Naive B cell (primary cell): ENCODE results near the gene PEX14. TPM values are rescaled to one million over a fixed set of nuclear protein-coding genes. Genes with fewer than 3 reads are reported as not detected.

Experiments used
- ATAC-seq, 2 donors: fragments of 150-1000 bp; cut with Tn5 transposase; 2 replicates each; pipeline ENCODE4 v1.10.0; 2021; ENCODE audit warnings: low read depth in 2 of 2, mild to moderate bottlenecking in 2 of 2, moderate library complexity in 2 of 2
- DNase-seq: peaks from one replicate; pipeline ENCODE4 v3.0.0; 2022
- H3K27ac Mint-ChIP-seq, 6 donors: one replicate each; pipeline ENCODE4 v1.8.0; 2020 to 2022; ENCODE audit warnings: mild to moderate bottlenecking in 6 of 6, mixed read lengths in 6 of 6, moderate library complexity in 5 of 6, inconsistent platforms in 2 of 6
- H3K27me3 Mint-ChIP-seq, 3 donors: one replicate each; pipeline ENCODE4 v1.8.0; 2021 to 2022; ENCODE audit warnings: mixed read lengths in 3 of 3, mild to moderate bottlenecking in 1 of 3
- H3K36me3 Mint-ChIP-seq, 2 donors: one replicate each; pipeline ENCODE4 v1.8.0; 2020 to 2022; ENCODE audit warnings: mixed read lengths in 2 of 2, inconsistent platforms in 1 of 2, mild to moderate bottlenecking in 1 of 2
- H3K4me1 Mint-ChIP-seq, 3 donors: one replicate each; pipeline ENCODE4 v1.8.0; 2020 to 2022; ENCODE audit warnings: mixed read lengths in 3 of 3, inconsistent platforms in 1 of 3, mild to moderate bottlenecking in 1 of 3, moderate library complexity in 1 of 3
- H3K4me3 Mint-ChIP-seq, 8 donors: one replicate each; pipeline ENCODE4 v1.8.0; 2020 to 2022; ENCODE audit warnings: mild to moderate bottlenecking in 8 of 8, mixed read lengths in 8 of 8, moderate library complexity in 8 of 8, inconsistent platforms in 2 of 8
- H3K9me3 Mint-ChIP-seq, 7 donors: one replicate each; pipeline ENCODE4 v1.8.0; 2020 to 2022; ENCODE audit warnings: mixed read lengths in 7 of 7, mild to moderate bottlenecking in 5 of 7, inconsistent platforms in 2 of 7, moderate library complexity in 1 of 7
- polyA plus RNA-seq, 6 donors: library from polyadenylated mRNA; unstranded; fragments of 300-500 nt; fragmentation: Illumina TruSeq; gene quantifications; one replicate each; pipeline ENCODE4 v1.2.3, GENCODE V29; 2021; ENCODE audit warnings: low read depth in 6 of 6

PEX14 gene
- polyA plus RNA-seq, 6 donors from 2014 or later: 2.6 to 4.2 (median 3.6) TPM

GRCh38 chr1:10674700-10675609 is 200.2 kb downstream of the PEX14 start:
- no peak for DNase-seq
- no peaks in the 10 kb centered on the region for H3K36me3 Mint-ChIP-seq
- H3K9me3 Mint-ChIP-seq: no peaks in the 10 kb centered on the region
- H3K27me3 Mint-ChIP-seq: no peaks in the 10 kb centered on the region
- no peak for ATAC-seq
- peak overlapping the region in 1 of 8 donors; percentile 40 for H3K4me3 Mint-ChIP-seq
- H3K4me1 Mint-ChIP-seq: peaks cover 34 to 60% (median 34%) of the 10 kb centered on the region in 3 donors
- H3K27ac Mint-ChIP-seq: peak overlapping the region in 2 of 6 donors; percentile 68 to 69

- Mint-ChIP-seq H3K4me3 (no peak overlapping the region), H3K36me3 (no peaks in the 10 kb centered on the region), H3K4me1 (peaks cover 26 to 53% (median 30%) of the 10 kb centered on the region in 3 donors), H3K27ac (peak overlapping the region in 1 of 6 donors; percentile 81), H3K27me3 (no peaks in the 10 kb centered on the region), H3K9me3 (no peaks in the 10 kb centered on the region)
- no peak for DNase-seq
- no peak for ATAC-seq
These were observed 201.1 kb downstream of the PEX14 start for GRCh38 chr1:10675813-10676212.

- ATAC-seq: no peak
- no peaks in the 10 kb centered on the region for H3K27me3 Mint-ChIP-seq
- peak overlapping the region in 1 of 6 donors; percentile 81 for H3K27ac Mint-ChIP-seq
- H3K36me3 Mint-ChIP-seq: no peaks in the 10 kb centered on the region
- no peak overlapping the region for H3K4me3 Mint-ChIP-seq
- no peak for DNase-seq
- H3K4me1 Mint-ChIP-seq: peaks cover 21 to 57% (median 32%) of the 10 kb centered on the region in 3 donors
- H3K9me3 Mint-ChIP-seq: no peaks in the 10 kb centered on the region
These were observed 202.2 kb downstream of the PEX14 start for GRCh38 chr1:10676963-10677362.

GRCh38 chr1:10677491-10678391 is 203.0 kb downstream of the PEX14 start:
- ATAC-seq: no peak
- Mint-ChIP-seq H3K4me3 (no peak overlapping the region), H3K36me3 (no peaks in the 10 kb centered on the region), H3K4me1 (peaks cover 18 to 59% (median 29%) of the 10 kb centered on the region in 3 donors), H3K9me3 (no peaks in the 10 kb centered on the region), H3K27ac (peak overlapping the region in 1 of 6 donors; percentile 81), H3K27me3 (no peaks in the 10 kb centered on the region)
- DNase-seq: no peak

- ATAC-seq (no peak), DNase-seq (no peak)
- Mint-ChIP-seq H3K36me3 (no peaks in the 10 kb centered on the region), H3K27ac (peak overlapping the region in 1 of 6 donors; percentile 51), H3K9me3 (no peaks in the 10 kb centered on the region), H3K4me3 (no peak overlapping the region), H3K27me3 (no peaks in the 10 kb centered on the region), H3K4me1 (peaks cover 18 to 56% (median 27%) of the 10 kb centered on the region in 3 donors)
These were observed 203.7 kb downstream of the PEX14 start for GRCh38 chr1:10678402-10678801.

GRCh38 chr1:10678852-10679251 is 204.1 kb downstream of the PEX14 start:
- Mint-ChIP-seq H3K36me3 (no peaks in the 10 kb centered on the region), H3K27ac (peak overlapping the region in 1 of 6 donors; percentile 51), H3K4me1 (peaks cover 18 to 60% (median 30%) of the 10 kb centered on the region in 3 donors), H3K9me3 (no peaks in the 10 kb centered on the region), H3K27me3 (no peaks in the 10 kb centered on the region), H3K4me3 (no peak overlapping the region)
- ATAC-seq (no peak), DNase-seq (no peak)

GRCh38 chr1:10679496-10680220 is 204.9 kb downstream of the PEX14 start:
- no peak for DNase-seq
- Mint-ChIP-seq H3K27me3 (no peaks in the 10 kb centered on the region), H3K4me3 (no peak overlapping the region), H3K4me1 (peaks cover 19 to 62% (median 30%) of the 10 kb centered on the region in 3 donors), H3K27ac (peak overlapping the region in 1 of 6 donors; percentile 89), H3K36me3 (no peaks in the 10 kb centered on the region), H3K9me3 (no peaks in the 10 kb centered on the region)
- ATAC-seq: no peak

Other genes starting within 250 kb of the PEX14 start
- 10 to 100 TPM; 30.4 to 54.5 (median 32.7) TPM for gene PGD, start 75.9 kb upstream of the PEX14 start, polyA plus RNA-seq
- gene CENPS, start 44.5 kb upstream of the PEX14 start, polyA plus RNA-seq: 10 to 100 TPM; 10.1 to 21.3 (median 14.2) TPM
- not detected for gene CORT, start 24.9 kb upstream of the PEX14 start, polyA plus RNA-seq
- gene DFFA, start 2.4 kb upstream of the PEX14 start, polyA plus RNA-seq: 10 to 100 TPM; 21.1 to 35.6 (median 23.6) TPM